ENCODE results near the gene DCLK1. TPM values are rescaled to one million over a fixed set of nuclear protein-coding genes. Genes with fewer than 3 reads are reported as not detected.

The DCLK1 gene
- total RNA-seq, 1 donor from 2014 or later = 3.9 TPM

DNA sequence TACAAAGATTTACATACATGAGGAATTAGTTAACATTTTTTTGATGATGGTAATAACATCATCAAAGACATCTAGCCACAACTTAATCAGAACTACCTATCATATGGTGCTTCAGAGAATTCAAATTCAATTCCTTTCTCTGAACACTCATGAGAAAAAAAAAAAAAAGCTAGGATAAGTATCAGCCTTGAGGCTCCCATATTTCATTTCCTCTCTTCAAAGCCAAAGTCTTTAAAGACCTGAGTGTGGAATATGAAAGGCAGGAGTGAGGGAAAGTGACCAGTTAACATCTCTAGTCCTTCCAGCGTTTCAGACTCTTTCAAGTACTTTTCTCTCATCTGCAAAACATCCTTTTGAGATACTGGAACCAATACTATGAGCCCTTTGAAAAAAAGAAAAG lies 137.5 kb downstream of the DCLK1 start:
- TF ChIP-seq, protein P1, sequence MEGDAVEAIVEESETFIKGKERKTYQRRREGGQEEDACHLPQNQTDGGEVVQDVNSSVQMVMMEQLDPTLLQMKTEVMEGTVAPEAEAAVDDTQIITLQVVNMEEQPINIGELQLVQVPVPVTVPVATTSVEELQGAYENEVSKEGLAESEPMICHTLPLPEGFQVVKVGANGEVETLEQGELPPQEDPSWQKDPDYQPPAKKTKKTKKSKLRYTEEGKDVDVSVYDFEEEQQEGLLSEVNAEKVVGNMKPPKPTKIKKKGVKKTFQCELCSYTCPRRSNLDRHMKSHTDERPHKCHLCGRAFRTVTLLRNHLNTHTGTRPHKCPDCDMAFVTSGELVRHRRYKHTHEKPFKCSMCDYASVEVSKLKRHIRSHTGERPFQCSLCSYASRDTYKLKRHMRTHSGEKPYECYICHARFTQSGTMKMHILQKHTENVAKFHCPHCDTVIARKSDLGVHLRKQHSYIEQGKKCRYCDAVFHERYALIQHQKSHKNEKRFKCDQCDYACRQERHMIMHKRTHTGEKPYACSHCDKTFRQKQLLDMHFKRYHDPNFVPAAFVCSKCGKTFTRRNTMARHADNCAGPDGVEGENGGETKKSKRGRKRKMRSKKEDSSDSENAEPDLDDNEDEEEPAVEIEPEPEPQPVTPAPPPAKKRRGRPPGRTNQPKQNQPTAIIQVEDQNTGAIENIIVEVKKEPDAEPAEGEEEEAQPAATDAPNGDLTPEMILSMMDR (IDR thresholded peaks at IDR 0.05; ENCODE audit: unreplicated experiment) = no peak
- no peak for DNase-seq (ENCODE audit: low spot score, unreplicated experiment)
- Mint-ChIP-seq H3K4me1 (ENCODE audit: low read depth) (peaks cover 2% of the 10 kb centered on the region), H3K36me3 (ENCODE audit: insufficient read depth) (no peaks in the 10 kb centered on the region), H3K27ac (no peak overlapping the region), H3K4me3 (ENCODE audit: low read depth) (no peak overlapping the region), H3K9me3 (ENCODE audit: low read depth) (no peaks in the 10 kb centered on the region), H3K27me3 (peaks cover 4% of the 10 kb centered on the region)

DNA sequence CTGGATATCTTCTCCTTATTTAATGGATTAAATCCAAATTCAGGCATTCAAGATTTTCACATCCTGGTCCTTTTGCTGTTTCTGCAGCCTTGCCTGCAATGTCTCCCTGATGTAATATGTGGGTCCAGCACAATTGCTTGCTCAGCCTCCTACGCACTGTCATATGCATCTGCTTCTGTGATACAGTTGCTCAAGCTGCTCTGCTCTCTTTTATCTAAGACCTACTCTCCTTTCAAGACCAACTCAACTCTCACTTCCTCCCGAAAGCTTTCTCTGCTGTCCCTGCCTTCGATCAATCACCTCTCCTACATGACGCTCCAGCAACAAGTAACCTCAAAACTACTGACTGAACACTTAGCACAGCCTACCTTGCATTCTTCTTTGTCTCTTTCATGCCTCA lies 138.2 kb downstream of the DCLK1 start:
- Mint-ChIP-seq H3K27me3 (peaks cover 7% of the 10 kb centered on the region), H3K4me3 (ENCODE audit: low read depth) (no peak overlapping the region), H3K27ac (no peak overlapping the region), H3K9me3 (ENCODE audit: low read depth) (no peaks in the 10 kb centered on the region), H3K4me1 (ENCODE audit: low read depth) (no peaks in the 10 kb centered on the region), H3K36me3 (ENCODE audit: insufficient read depth) (no peaks in the 10 kb centered on the region)
- TF ChIP-seq, protein P1 (IDR thresholded peaks at IDR 0.05; ENCODE audit: unreplicated experiment) = no peak
- no peak for DNase-seq (ENCODE audit: low spot score, unreplicated experiment)

DNA sequence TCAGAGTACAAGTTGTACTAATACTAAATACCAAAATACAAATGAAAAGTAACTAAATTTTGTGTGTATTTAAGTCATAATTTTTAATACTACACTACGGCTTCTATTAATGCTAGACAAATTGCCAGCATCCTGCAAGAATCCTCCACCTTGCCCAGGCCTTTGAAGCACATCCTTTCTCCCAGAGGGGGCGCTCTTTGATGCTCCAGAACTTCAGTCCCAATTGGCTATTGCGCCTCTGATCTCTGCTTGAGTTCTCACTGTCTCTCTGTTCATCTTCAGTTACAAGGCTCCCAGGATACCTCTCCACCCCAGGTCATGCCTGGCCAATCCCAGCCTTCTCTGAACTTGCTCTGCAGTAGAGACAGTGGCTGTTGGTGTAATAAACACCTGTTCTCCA lies 141.0 kb downstream of the DCLK1 start:
- H3K27ac Mint-ChIP-seq = no peak overlapping the region
- H3K4me1 Mint-ChIP-seq (ENCODE audit: low read depth) = no peaks in the 10 kb centered on the region

DNA sequence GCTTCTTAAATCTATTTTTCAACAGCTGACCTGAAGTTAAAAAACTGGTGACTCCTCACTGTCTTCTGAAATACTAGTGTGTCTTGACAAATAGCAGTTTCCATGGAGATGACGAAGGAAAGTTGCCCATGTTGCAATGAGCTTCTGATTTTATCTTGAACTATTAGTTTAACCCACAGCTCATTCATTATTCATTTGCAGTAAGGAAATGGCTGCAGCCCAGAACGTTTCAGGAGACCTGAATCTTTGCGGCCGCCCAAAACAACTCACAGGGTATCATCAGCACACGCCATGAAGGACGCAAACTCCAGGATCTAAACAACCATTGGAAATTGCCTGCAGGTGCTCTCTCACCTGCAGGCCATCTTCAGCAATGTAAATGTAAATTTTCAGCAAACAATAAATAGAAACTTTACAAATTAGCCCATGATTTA lies 142.5 kb downstream of the DCLK1 start:
- H3K4me3 Mint-ChIP-seq (ENCODE audit: low read depth) = no peak overlapping the region
- no peaks in the 10 kb centered on the region for H3K4me1 Mint-ChIP-seq (ENCODE audit: low read depth)
- no peaks in the 10 kb centered on the region for H3K36me3 Mint-ChIP-seq (ENCODE audit: insufficient read depth)
- peaks cover 7% of the 10 kb centered on the region for H3K27me3 Mint-ChIP-seq
- DNase-seq (ENCODE audit: low spot score, unreplicated experiment) = no peak
- H3K27ac Mint-ChIP-seq = no peak overlapping the region
- H3K9me3 Mint-ChIP-seq (ENCODE audit: low read depth) = no peaks in the 10 kb centered on the region
- TF ChIP-seq, protein P1 (IDR thresholded peaks at IDR 0.05; ENCODE audit: unreplicated experiment) = no peak

More for the DNA sequence above, 141.0 kb downstream of the DCLK1 start:
- H3K36me3 Mint-ChIP-seq (ENCODE audit: insufficient read depth) = no peaks in the 10 kb centered on the region
- TF ChIP-seq, protein P1 (IDR thresholded peaks at IDR 0.05; ENCODE audit: unreplicated experiment) = no peak
- H3K9me3 Mint-ChIP-seq (ENCODE audit: low read depth) = no peaks in the 10 kb centered on the region
- H3K4me3 Mint-ChIP-seq (ENCODE audit: low read depth) = no peak overlapping the region
- H3K27me3 Mint-ChIP-seq = peaks cover 7% of the 10 kb centered on the region
- no peak for DNase-seq (ENCODE audit: low spot score, unreplicated experiment)

DNA sequence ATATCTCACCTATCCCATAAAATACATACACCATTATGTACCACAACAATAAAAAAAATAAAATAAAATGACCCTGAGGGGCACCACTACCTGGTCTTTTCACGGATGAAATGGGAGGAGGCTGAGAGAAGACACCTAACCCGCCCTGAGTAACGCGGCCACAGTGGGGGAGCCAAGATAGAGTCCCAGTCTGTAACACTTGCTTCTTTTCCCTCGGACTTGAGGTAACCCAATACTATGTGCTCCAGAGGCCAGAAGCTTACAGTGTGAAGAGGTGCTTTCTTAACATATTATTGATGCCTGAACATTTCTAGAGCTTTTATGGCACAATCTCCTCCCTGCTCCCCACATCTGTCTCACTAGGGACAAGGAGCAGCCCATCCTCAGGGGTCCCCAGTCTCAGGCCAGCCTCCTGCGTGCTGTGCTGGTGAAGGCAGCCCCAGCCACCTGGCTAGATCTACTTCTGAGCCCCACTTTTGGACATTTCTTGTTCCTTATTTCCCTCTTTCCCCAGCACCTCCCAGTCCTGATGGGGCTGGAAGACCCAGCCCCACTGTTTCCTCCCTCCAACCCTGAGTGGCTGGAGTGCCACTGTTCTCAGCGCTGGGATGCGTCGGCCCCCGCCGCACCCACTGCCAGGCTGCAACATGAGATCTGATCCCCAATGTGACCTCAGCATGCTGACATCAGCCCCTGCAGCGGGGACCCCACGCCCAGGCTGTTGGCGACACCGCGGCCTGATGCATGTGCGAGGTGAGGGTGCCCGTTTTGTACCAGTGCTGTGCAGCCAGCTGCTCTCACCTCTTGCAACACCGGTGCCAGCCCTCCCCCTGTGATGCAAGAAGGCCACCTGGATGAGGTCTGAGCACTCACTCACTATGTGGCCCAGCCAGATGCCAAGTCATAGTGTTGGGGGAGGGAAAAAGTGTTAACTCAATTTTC lies 143.3 kb downstream of the DCLK1 start:
- Mint-ChIP-seq H3K36me3 (ENCODE audit: insufficient read depth) (no peaks in the 10 kb centered on the region), H3K9me3 (ENCODE audit: low read depth) (no peaks in the 10 kb centered on the region), H3K27ac (no peak overlapping the region), H3K4me3 (ENCODE audit: low read depth) (no peak overlapping the region), H3K4me1 (ENCODE audit: low read depth) (no peaks in the 10 kb centered on the region), H3K27me3 (peaks cover 4% of the 10 kb centered on the region)
- no peak for DNase-seq (ENCODE audit: low spot score, unreplicated experiment)
- TF ChIP-seq, protein P1 (IDR thresholded peaks at IDR 0.05; ENCODE audit: unreplicated experiment) = no peak
